ENCODE results near the gene UNC5B.

Gene UNC5B

DNA sequence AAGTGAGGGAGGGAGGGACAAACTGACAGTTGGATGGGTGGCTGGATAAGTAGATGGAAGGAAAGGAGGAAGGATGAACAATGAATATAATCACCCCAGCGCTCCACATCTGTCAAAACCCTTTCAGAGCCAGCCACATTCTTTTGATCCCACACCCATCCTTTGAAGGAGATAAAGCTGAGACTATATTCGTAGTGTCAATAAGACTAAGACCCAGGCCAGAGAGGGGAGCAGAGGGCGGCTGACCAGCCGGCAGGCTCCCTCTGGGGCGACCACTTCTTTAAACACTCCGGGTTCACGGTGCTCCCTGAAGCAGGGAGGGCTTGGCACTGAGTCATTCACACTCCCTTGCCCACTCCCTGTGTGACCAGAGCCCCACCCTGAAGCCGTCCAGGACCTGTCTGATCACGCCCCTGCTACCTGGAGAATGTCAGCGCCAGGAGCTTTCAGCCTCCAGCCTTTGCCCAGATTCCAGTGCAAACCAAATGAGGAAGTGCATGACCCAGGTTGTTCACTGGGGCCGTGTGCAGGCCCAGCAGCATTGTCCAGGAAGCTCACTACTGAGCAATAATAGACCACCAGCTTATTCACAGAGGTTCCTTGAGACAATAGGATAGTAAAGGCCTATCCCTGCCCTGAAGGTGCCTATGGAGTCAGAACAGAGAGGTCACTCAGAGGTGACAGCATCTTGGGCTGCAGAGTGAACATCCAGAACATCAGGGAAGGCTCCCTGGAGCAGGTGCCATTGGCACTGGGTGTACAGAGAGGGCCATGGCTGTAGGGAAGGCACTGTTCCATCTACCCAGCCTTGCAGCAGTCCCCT lies 34.4 kb downstream of the UNC5B start:
- Mint-ChIP-seq H3K9me3 (no peaks in the 10 kb centered on the region), H3K36me3 (ENCODE audit: low read depth) (no peaks in the 10 kb centered on the region), H3K4me1 (ENCODE audit: low read depth) (no peaks in the 10 kb centered on the region), H3K27me3 (peaks cover 17% of the 10 kb centered on the region), H3K27ac (no peak overlapping the region), H3K4me3 (no peak overlapping the region)
- no peak for DNase-seq

DNA sequence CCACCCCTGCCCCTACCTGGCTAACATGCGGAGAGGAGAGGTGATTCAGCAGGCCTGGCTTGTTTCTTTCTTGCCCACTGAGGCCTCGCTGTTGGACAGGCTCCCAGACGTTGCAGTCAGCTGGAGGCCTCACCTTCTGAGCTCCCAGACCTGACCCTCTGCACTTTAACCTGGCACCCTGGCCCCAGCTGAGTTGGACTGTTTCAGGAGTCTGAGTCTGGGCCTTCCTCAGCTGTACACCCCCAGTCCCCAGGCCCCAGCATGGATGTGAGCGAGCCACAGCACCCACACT lies 35.0 kb downstream of the UNC5B start:
- H3K36me3 Mint-ChIP-seq (ENCODE audit: low read depth): no peaks in the 10 kb centered on the region
- no peak overlapping the region for H3K27ac Mint-ChIP-seq
- H3K27me3 Mint-ChIP-seq: peaks cover 17% of the 10 kb centered on the region
- no peak overlapping the region for H3K4me3 Mint-ChIP-seq
- no peaks in the 10 kb centered on the region for H3K4me1 Mint-ChIP-seq (ENCODE audit: low read depth)
- H3K9me3 Mint-ChIP-seq: no peaks in the 10 kb centered on the region
- DNase-seq: no peak

DNA sequence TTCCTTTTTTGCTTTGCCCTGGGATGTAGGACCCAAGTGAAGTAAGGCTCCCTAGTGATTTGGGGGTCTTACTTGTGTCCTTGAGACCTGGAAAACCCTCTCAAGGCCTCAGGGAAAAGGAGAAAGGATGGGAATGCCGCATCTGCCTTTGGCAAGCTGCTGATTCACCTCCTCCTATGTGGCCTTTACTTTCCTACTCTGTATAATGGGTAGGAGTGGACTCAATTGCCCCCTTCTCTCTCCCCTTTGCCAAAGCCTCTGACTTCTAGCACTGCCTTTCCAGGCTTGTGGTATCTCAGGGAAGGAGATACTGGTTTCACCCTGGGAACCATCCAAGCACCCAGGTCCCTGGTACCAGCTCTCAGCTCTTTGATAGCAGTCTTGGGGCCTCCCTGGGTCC lies 35.4 kb downstream of the UNC5B start:
- Mint-ChIP-seq H3K36me3 (ENCODE audit: low read depth) (no peaks in the 10 kb centered on the region), H3K9me3 (no peaks in the 10 kb centered on the region), H3K4me3 (no peak overlapping the region), H3K27me3 (peaks cover 17% of the 10 kb centered on the region), H3K27ac (no peak overlapping the region), H3K4me1 (ENCODE audit: low read depth) (no peaks in the 10 kb centered on the region)
- DNase-seq: no peak

- H3K27ac Mint-ChIP-seq: no peak overlapping the region
- H3K27me3 Mint-ChIP-seq: peaks cover 17% of the 10 kb centered on the region
- no peak for DNase-seq
- no peak overlapping the region for H3K4me3 Mint-ChIP-seq
- H3K36me3 Mint-ChIP-seq (ENCODE audit: low read depth): no peaks in the 10 kb centered on the region
- H3K4me1 Mint-ChIP-seq (ENCODE audit: low read depth): no peaks in the 10 kb centered on the region
- no peaks in the 10 kb centered on the region for H3K9me3 Mint-ChIP-seq
Measured at GRCh38 chr10:71248210-71248609, 35.8 kb downstream of the UNC5B start.

GRCh38 chr10:71249996-71250395 lies 37.6 kb downstream of the UNC5B start:
- peaks cover 4% of the 10 kb centered on the region for H3K27me3 Mint-ChIP-seq
- no peaks in the 10 kb centered on the region for H3K4me1 Mint-ChIP-seq (ENCODE audit: low read depth)
- H3K4me3 Mint-ChIP-seq: no peak overlapping the region
- H3K27ac Mint-ChIP-seq: no peak overlapping the region
- no peaks in the 10 kb centered on the region for H3K9me3 Mint-ChIP-seq
- DNase-seq: no peak
- no peaks in the 10 kb centered on the region for H3K36me3 Mint-ChIP-seq (ENCODE audit: low read depth)

GRCh38 chr10:71250405-71250804 lies 38.0 kb downstream of the UNC5B start:
- Mint-ChIP-seq H3K9me3 (no peaks in the 10 kb centered on the region), H3K4me3 (no peak overlapping the region), H3K27ac (no peak overlapping the region), H3K4me1 (ENCODE audit: low read depth) (no peaks in the 10 kb centered on the region), H3K27me3 (no peaks in the 10 kb centered on the region), H3K36me3 (ENCODE audit: low read depth) (no peaks in the 10 kb centered on the region)
- DNase-seq: no peak

DNA sequence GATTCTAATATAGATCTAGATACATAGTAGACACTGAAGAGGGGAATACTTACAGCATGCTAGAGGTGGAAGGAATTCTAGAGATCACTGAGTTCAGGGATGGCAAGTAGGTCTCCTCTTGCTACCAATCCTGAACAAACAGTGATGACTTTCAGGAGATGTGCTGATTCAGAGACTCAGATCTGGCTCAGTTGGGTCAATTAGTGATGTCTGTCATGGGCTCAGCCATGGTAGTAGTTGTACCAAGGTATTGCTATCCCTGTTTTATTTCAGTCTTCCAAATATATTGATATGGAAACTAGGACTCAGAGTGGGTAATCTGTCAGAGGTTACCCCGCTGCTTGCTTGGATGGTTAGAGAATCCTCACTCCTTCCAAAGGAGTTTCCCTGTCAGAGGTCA lies 38.5 kb downstream of the UNC5B start:
- no peaks in the 10 kb centered on the region for H3K4me1 Mint-ChIP-seq (ENCODE audit: low read depth)
- no peak overlapping the region for H3K4me3 Mint-ChIP-seq
- no peak for DNase-seq
- H3K27me3 Mint-ChIP-seq: no peaks in the 10 kb centered on the region
- no peaks in the 10 kb centered on the region for H3K9me3 Mint-ChIP-seq
- no peaks in the 10 kb centered on the region for H3K36me3 Mint-ChIP-seq (ENCODE audit: low read depth)
- H3K27ac Mint-ChIP-seq: no peak overlapping the region

DNA sequence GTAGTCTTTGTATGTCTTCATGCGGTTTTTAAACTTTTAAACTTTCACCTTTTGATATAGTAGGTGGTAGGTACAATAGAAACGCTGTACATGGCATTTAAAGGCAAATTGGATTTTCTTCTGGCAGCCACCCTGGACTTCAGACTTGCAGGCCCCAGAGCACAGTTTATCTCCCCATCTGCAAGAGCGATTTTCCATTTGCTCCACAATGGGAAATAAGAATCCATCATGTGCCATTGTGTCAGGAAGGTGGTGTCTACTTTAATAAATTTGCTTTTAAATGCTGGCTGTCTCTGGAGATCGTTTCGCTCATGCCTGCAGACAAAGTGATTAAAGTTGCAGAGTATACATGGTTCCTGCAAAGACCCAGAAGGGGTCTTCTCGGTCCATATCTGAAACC lies 38.9 kb downstream of the UNC5B start:
- no peak overlapping the region for H3K27ac Mint-ChIP-seq
- H3K4me1 Mint-ChIP-seq (ENCODE audit: low read depth): no peaks in the 10 kb centered on the region
- no peaks in the 10 kb centered on the region for H3K9me3 Mint-ChIP-seq
- no peaks in the 10 kb centered on the region for H3K27me3 Mint-ChIP-seq
- H3K4me3 Mint-ChIP-seq: no peak overlapping the region
- no peak for DNase-seq
- no peaks in the 10 kb centered on the region for H3K36me3 Mint-ChIP-seq (ENCODE audit: low read depth)

DNA sequence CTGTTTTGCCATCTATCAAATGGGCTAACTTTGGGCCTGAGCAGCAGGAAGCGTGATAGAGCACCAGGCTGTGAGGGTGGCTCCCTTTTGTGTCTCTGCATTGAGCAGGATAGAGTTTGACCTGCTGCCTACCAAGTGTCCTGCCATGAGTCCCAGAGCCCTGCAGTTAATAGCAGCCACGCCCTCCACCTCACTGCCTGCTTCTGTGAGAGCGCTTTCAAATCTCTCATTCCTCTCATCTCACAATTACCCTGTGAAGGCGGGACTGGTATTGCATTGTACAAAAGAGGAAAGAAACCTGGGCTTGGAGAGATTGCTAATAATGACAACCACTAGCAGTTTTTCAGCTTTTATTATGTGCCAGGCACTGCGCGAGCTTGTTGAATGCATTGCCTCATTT lies 39.9 kb downstream of the UNC5B start:
- no peak for DNase-seq
- Mint-ChIP-seq H3K9me3 (no peaks in the 10 kb centered on the region), H3K4me1 (ENCODE audit: low read depth) (no peaks in the 10 kb centered on the region)

GRCh38 chr10:71253981-71254818 lies 41.8 kb downstream of the UNC5B start:
- no peak for DNase-seq
- Mint-ChIP-seq H3K27me3 (peaks cover 9% of the 10 kb centered on the region), H3K4me1 (ENCODE audit: low read depth) (no peaks in the 10 kb centered on the region), H3K36me3 (ENCODE audit: low read depth) (no peaks in the 10 kb centered on the region), H3K27ac (no peak overlapping the region), H3K4me3 (no peak overlapping the region), H3K9me3 (no peaks in the 10 kb centered on the region)

More for the DNA sequence above, 39.9 kb downstream of the UNC5B start:
- H3K27ac Mint-ChIP-seq: no peak overlapping the region
- no peak overlapping the region for H3K4me3 Mint-ChIP-seq
- no peaks in the 10 kb centered on the region for H3K36me3 Mint-ChIP-seq (ENCODE audit: low read depth)
- H3K27me3 Mint-ChIP-seq: peaks cover 7% of the 10 kb centered on the region

- Mint-ChIP-seq H3K27ac (no peak overlapping the region), H3K4me1 (ENCODE audit: low read depth) (no peaks in the 10 kb centered on the region), H3K9me3 (no peaks in the 10 kb centered on the region), H3K36me3 (ENCODE audit: low read depth) (no peaks in the 10 kb centered on the region), H3K27me3 (peaks cover 9% of the 10 kb centered on the region), H3K4me3 (no peak overlapping the region)
- DNase-seq: no peak
Measured at GRCh38 chr10:71254834-71255549, 42.6 kb downstream of the UNC5B start.

GRCh38 chr10:71255550-71255807 lies 43.1 kb downstream of the UNC5B start:
- no peak for DNase-seq
- no peaks in the 10 kb centered on the region for H3K9me3 Mint-ChIP-seq
- H3K27me3 Mint-ChIP-seq: peaks cover 9% of the 10 kb centered on the region
- no peak overlapping the region for H3K27ac Mint-ChIP-seq
- no peak overlapping the region for H3K4me3 Mint-ChIP-seq
- no peaks in the 10 kb centered on the region for H3K36me3 Mint-ChIP-seq (ENCODE audit: low read depth)
- H3K4me1 Mint-ChIP-seq (ENCODE audit: low read depth): no peaks in the 10 kb centered on the region

- no peaks in the 10 kb centered on the region for H3K9me3 Mint-ChIP-seq
- DNase-seq: no peak
- peaks cover 9% of the 10 kb centered on the region for H3K27me3 Mint-ChIP-seq
- H3K4me1 Mint-ChIP-seq (ENCODE audit: low read depth): no peaks in the 10 kb centered on the region
- H3K36me3 Mint-ChIP-seq (ENCODE audit: low read depth): no peaks in the 10 kb centered on the region
- H3K27ac Mint-ChIP-seq: no peak overlapping the region
- H3K4me3 Mint-ChIP-seq: no peak overlapping the region
Measured at GRCh38 chr10:71255808-71256660, 43.7 kb downstream of the UNC5B start.

DNA sequence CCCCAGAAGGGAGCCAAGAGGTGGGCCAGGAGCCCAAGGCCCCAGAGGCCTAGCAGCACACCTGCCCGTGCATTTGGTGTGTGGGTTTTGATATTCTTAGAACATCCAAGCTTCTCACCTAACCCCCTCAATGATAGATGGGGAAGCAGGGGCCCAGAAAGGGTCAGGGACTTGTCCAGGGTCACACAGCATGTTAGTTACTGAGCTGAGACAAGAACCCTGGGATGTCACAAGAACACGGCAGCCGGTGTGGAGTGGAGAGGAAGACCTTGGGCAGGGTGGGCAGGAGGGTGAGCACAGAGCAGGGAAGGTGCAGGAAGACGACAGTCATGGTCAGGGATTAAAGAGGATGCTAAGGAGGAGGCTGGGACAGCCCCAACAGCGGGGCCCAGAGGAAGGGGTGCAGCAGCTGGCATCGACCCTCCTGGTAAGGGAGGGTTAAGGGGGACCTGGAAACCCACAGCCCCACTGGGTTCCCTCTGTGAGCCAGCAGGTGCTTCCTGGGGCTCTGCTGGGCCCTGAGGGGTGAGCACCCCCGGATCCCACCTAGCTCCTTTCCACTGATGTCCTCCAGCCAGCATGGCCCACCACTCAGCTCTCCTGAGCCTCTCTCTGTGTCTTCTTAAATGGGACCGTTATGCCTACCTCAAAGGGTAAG lies 44.4 kb downstream of the UNC5B start:
- peaks cover 9% of the 10 kb centered on the region for H3K27me3 Mint-ChIP-seq
- DNase-seq: no peak
- no peak overlapping the region for H3K4me3 Mint-ChIP-seq
- no peaks in the 10 kb centered on the region for H3K4me1 Mint-ChIP-seq (ENCODE audit: low read depth)
- H3K36me3 Mint-ChIP-seq (ENCODE audit: low read depth): no peaks in the 10 kb centered on the region
- H3K27ac Mint-ChIP-seq: no peak overlapping the region
- no peaks in the 10 kb centered on the region for H3K9me3 Mint-ChIP-seq
